Endometrial microvascular endothelial cells (primary cell): ENCODE measurements around the gene DIPK1C. TPM values are rescaled to one million over a fixed set of nuclear protein-coding genes. Genes with fewer than 3 reads are reported as not detected.

ENCODE experiments used
- in situ Hi-C: cut with HindIII; loops from 2 replicates; pipeline ENCODE4 v1.10.0; 2017; ENCODE audit warnings: low sequenced_read_pairs, low pct_unique_long_range_greater_than_20kb; ENCODE audit errors: inconsistent ontology term
- total RNA-seq: library from RNA; depleted of rRNA; stranded (reverse); fragments of >200 nt; gene quantifications from one replicate; pipeline ENCODE4 v1.2.3, GENCODE V29; 2015; ENCODE audit errors: inconsistent ontology term

Gene DIPK1C
- total RNA-seq, 1 donor from 2014 or later: not detected

- in situ Hi-C loops: no loop called here
Observed at GRCh38 chr18:74430806-74431571, 26.1 kb downstream of the DIPK1C start.

GRCh38 chr18:74430231-74430630 is 26.9 kb downstream of the DIPK1C start:
- in situ Hi-C loops: no loop called here

GRCh38 chr18:74429096-74429495 is 28.0 kb downstream of the DIPK1C start:
- in situ Hi-C loops: no loop called here

- in situ Hi-C loops: no loop called here
Observed at GRCh38 chr18:74427442-74428112, 29.5 kb downstream of the DIPK1C start.

GRCh38 chr18:74425876-74426275 is 31.2 kb downstream of the DIPK1C start:
- in situ Hi-C loops: no loop called here

- in situ Hi-C loops: no loop called here
Observed at GRCh38 chr18:74425161-74425560, 31.9 kb downstream of the DIPK1C start.

- in situ Hi-C loops: no loop called here
Observed at GRCh38 chr18:74422541-74422940, 34.6 kb downstream of the DIPK1C start.

GRCh38 chr18:74420926-74421325 is 36.2 kb downstream of the DIPK1C start:
- in situ Hi-C loops: no loop called here

- in situ Hi-C loops: no loop called here
Observed at GRCh38 chr18:74420481-74420880, 36.6 kb downstream of the DIPK1C start.

- in situ Hi-C loops: no loop called here
Observed at GRCh38 chr18:74419761-74420160, 37.3 kb downstream of the DIPK1C start.

- in situ Hi-C loops: no loop called here
Observed at GRCh38 chr18:74418023-74418422, 39.1 kb downstream of the DIPK1C start.

- in situ Hi-C loops: no loop called here
Observed at GRCh38 chr18:74416124-74416523, 41.0 kb downstream of the DIPK1C start.

- in situ Hi-C loops: no loop called here
Observed at GRCh38 chr18:74414953-74415515, 42.1 kb downstream of the DIPK1C start.

GRCh38 chr18:74413836-74414235 is 43.3 kb downstream of the DIPK1C start:
- in situ Hi-C loops: no loop called here

GRCh38 chr18:74412116-74412880 is 44.8 kb downstream of the DIPK1C start:
- in situ Hi-C loops: no loop called here

GRCh38 chr18:74411475-74411874 is 45.6 kb downstream of the DIPK1C start:
- in situ Hi-C loops: no loop called here

- in situ Hi-C loops: no loop called here
Observed at GRCh38 chr18:74410441-74410992, 46.6 kb downstream of the DIPK1C start.

GRCh38 chr18:74407888-74408287 is 49.2 kb downstream of the DIPK1C start:
- in situ Hi-C loops: no loop called here

GRCh38 chr18:74402806-74403433 is 54.2 kb downstream of the DIPK1C start:
- in situ Hi-C loops: no loop called here
